Middle frontal gyrus (tissue), 1 donor: ENCODE data around the gene EFEMP2.

Experiments
- DNase-seq: peaks from one replicate; pipeline ENCODE4 v3.0.0-alpha.2; 2015; ENCODE audit warnings: low spot score; ENCODE audit errors: extremely low spot score

EFEMP2 gene

GRCh38 chr11:65872586-65873317 is at the start of gene EFEMP2:
EFEMP2 (minus strand) TSS chr11:65872800; CDS start chr11:65872354, 446 bp downstream.
- no peak for DNase-seq

GRCh38 chr11:65921876-65922275 is 49.3 kb upstream of the EFEMP2 start:
- DNase-seq, result no peak

DNA sequence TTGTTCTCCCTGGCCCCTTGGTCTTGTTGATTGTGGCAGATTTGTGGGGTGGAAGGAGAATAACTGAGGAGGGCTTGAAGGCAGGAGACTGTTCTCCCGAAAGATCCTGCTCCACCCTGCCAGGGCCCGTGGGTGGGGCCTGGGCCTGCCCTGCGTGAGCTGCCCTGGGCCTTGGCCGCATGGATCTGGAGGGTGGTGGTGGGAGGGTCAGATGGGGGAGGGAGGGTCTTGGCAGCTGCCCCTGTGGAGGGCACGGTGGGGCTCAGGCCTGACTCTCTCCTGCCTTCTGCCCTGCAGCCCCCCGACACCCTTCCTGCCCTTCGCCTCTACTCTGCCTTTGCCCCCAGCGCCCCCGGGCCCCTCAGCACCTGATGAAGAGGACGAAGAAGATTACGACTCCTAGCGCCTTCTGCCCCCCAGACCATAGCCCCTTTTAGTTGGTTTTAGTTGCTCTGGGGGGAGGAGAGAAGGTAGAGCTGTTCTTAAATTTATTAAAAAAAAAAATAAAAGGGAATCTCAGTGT is 48.5 kb upstream of the EFEMP2 start:
- DNase-seq, result no peak

DNA sequence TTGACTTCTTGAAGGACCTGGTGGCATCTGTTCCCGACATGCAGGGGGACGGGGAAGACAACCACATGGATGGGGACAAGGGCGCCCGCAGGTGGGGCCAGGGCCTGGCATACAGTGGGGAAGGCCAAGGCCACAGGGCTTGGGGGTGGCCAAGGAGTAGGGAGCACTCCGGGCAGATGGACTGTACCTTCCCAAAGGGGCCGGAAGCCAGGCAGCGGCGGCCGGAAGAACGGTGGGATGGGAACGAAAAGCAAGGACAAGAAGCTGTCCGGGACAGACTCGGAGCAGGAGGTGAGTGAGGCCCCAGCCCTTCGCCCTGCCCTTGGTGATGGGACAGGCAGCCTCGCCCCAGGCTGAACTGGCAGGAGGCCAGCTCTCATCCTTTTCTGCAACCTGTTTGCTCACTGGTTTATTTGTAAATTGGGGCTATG is 47.8 kb upstream of the EFEMP2 start:
- DNase-seq, result no peak

- no peak for DNase-seq
Measured at GRCh38 chr11:65919573-65920371, 47.2 kb upstream of the EFEMP2 start.

DNA sequence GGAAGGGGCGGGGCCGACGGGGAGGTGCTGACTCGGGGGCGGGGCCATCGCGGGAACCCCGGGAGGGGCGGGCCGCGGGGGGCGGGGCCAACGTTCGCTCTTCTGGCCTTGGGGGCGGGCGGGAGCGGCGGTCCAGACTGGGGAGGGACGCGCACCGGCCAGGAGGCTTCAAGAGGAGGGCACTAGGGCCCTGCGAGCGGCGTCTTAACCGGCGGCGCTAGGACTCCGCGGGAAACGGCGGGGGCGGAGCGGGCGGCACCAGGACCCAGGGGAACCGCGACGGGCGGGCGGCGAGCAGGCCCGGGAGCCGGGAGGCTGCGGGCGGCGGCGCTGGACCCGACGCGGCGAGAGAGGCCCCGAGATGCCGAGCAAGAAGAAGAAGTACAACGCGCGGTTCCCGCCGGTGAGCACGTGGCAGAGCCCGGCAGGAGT is 46.6 kb upstream of the EFEMP2 start, which contains the start of gene DRAP1:
Gene DRAP1 (plus strand): TSS at position 286 of the 432 bp plus-strand sequence. CDS start 76 bp downstream, at position 362.
- DNase-seq, result peak; percentile 98

- no peak for DNase-seq
Measured at GRCh38 chr11:65918211-65919140, 45.9 kb upstream of the EFEMP2 start, which contains the start of gene C11orf68. C11orf68 (minus strand) TSS chr11:65919062; CDS start chr11:65919031, 31 bp downstream.

- no peak for DNase-seq
Measured at GRCh38 chr11:65917434-65918210, 45.0 kb upstream of the EFEMP2 start.

DNA sequence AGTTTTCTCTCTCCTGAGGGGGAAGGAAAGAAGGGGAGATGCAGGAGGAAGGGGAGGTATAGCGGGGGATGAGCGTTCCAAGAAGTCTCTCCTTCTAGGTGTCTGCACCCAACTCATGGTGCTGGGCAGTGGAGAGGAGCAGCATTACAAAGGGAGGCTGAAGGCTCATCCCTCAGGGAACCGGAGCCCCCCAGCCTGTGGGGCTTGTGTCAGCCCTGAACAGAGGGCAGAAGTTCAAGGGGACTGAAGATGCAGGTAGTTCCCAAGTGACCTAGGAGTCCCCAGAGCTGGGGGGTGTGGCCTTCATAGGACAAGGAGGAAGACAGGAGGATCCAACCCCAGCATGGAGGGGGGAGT is 44.5 kb upstream of the EFEMP2 start:
- DNase-seq, result no peak

DNA sequence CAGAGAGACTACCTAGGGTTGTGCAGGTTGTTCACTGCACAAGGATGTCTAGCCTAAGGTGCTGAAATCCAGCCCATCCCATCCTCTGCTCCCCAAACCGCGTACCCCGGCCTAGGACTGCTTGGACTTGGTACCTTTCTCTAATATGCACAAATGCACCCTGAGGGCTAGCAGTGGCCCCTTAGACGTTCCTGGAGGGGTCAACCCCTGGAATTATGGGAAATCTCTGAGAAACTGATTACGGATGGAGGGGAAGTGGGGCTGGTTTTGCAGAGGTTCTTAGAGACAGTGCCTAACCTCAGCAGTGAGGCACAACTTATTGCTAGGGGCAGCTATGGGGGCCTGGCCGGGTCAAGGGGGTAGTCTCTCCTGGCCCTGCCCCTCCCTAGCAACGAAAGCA is 43.8 kb upstream of the EFEMP2 start:
- no peak for DNase-seq

DNA sequence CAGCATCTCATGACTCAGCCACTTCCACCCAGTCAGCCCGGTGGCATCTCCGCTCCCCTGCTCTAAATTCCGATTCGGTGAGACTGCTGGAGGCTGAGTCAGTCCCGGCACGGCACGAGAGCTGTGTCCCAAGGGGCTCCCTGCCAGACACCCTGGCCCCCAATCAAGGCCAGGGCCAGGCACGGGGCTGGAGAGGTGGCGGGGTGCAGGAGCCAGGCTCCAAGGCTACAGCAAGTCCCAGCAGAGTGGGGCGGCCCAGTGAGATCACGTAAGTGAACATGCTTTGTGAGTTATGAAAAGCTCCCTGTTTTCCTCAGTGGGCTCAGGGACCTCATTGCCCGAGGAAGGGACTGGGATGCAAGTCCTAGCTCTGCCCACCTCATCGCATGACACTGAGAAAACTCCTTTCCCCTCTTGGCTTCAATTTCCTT is 43.2 kb upstream of the EFEMP2 start:
- DNase-seq, result no peak

DNA sequence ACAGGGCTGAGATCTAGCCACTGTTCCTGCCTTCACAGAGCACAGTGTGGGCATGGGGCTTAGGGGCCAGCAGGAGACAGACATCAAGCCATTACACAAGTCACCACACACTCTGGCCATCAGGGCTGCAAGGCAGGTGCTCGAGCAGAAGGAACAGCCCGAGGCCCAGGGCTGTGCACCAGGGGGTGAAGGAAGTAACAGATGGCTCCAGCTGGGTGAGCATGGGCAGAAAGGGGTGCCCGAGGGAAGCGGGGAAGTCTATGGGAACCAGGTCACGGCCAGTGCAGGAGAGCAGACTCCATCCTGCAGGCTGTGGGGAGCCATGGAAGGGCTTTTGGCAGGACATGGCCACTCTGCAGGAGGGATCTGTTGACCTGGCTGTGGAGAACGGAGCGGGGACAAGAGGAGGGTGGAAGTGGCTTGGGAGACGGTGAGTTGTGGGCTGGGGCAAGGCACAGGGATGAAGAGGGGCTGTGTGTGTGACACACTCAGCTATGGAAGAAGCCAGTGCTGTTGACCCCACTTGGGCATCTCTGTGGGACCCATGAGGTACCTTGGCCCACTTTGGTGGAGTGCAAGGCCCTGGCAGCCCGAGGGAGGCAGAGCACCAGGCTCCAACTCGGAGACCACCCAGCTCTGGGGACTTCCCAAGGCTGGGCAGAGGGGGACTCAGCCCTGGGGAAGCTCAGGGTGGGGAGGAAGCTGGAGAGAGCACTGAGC is 42.7 kb upstream of the EFEMP2 start:
- no peak for DNase-seq

- DNase-seq, result no peak
Measured at GRCh38 chr11:65912845-65913244, 40.2 kb upstream of the EFEMP2 start.

DNA sequence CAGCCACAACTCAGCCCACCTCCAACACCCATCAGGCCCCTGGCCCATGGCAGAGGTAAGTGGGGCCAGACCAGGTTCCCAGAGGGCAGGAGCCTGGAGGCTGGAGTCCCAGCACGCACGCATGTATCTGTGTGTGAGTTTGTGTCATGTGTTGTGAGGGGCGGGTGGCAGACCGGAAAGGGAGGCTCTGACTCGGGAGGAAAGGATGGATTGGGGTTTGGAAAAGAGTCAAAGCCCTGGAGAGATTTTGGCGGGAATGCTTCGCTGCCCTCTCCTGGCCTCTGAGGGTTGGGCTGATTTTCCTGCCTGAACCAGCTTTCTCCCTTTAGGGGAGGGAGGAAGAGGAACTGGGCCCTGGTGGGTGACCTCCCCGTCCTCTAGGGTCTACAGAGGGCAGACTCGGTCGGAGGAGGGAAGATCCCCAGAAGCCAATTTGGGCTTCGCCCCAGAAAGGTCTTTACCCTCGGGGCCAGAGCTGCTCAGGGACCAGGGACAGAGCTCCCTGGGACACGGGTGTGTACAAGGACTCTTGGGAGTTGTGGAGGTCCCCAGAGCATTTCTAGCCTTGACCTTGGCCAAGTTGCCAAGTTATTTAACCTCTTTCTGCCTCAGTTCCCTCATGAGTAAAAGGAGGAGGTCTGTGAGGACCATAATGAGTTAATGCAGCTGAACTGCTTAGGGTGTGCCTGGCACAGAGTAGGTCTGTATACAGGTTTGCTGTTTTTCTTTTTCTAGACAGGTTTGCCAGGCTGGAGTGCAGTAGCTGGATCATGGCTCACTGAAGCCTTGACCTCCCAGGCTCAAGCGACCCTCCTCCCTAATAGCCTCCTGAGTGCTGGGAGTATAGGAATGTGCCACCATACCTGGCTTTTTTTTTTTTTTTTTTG is 39.3 kb upstream of the EFEMP2 start:
- DNase-seq, result no peak

GRCh38 chr11:65907878-65908277 is 35.3 kb upstream of the EFEMP2 start:
- no peak for DNase-seq

- no peak for DNase-seq
Measured at GRCh38 chr11:65906602-65907001, 34.0 kb upstream of the EFEMP2 start.

- no peak for DNase-seq
Measured at GRCh38 chr11:65903715-65904114, 31.1 kb upstream of the EFEMP2 start.

DNA sequence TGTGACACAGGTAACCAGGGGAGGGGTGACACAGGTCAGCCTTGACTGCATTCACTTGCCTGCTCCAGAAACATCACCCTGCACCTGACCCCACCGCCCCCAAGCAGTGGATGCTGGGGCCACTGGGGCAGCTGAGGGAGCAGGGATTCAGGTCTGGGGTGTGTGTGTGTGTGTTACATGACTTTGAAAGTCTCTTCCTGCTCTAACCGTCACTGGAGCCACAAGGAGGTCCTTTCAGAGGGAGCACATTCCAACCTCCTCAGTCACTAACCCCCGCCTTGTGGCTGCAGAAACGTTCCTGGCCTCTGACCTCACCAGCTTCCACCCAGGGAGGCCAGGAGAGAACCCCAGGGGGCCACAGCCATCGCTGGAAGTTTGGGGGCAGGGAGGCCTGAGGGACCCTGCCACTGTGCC is 30.5 kb upstream of the EFEMP2 start:
- DNase-seq, result no peak

DNA sequence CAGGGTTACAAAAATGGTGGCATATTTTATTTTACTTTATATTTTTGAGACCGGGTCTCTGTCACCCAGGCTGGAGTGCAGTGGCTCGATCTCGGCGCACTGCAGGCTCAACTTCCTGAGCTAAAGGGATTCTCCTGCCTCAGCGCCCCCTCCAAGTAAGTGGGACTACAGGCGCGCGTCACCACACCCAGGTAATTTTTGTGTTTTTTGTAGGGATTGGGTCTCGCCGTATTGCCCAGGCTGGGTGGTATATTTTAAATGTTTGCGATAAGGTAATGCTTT is 28.2 kb upstream of the EFEMP2 start:
- DNase-seq, result no peak
